Activated naive CD4-positive, alpha-beta T cell treated with anti-CD3 and anti-CD28 coated beads, Interleukin-2, amount 50 U/mL, for 24 hours (primary cell): ENCODE results near the gene FOXP1.

ENCODE experiments used
- H3K27ac Mint-ChIP-seq: one replicate; pipeline ENCODE4 v1.8.0; 2021; ENCODE audit warnings: mild to moderate bottlenecking, mixed read lengths
- H3K27me3 Mint-ChIP-seq: one replicate; pipeline ENCODE4 v1.8.0; 2021; ENCODE audit warnings: mixed read lengths
- H3K36me3 Mint-ChIP-seq: one replicate; pipeline ENCODE4 v1.8.0; 2021; ENCODE audit warnings: mixed read lengths
- H3K4me1 Mint-ChIP-seq: one replicate; pipeline ENCODE4 v1.8.0; 2021; ENCODE audit warnings: mixed read lengths
- H3K4me3 Mint-ChIP-seq: one replicate; pipeline ENCODE4 v1.8.0; 2021; ENCODE audit warnings: mild to moderate bottlenecking, mixed read lengths
- H3K9me3 Mint-ChIP-seq: one replicate; pipeline ENCODE4 v1.8.0; 2021; ENCODE audit warnings: mixed read lengths

FOXP1 gene

GRCh38 chr3:71560665-71561064 is 22.9 kb downstream of the FOXP1 start:
- peaks cover 7% of the 10 kb centered on the region for H3K4me1 Mint-ChIP-seq
- H3K9me3 Mint-ChIP-seq, result no peaks in the 10 kb centered on the region
- no peaks in the 10 kb centered on the region for H3K27me3 Mint-ChIP-seq
- peaks cover 14% of the 10 kb centered on the region for H3K36me3 Mint-ChIP-seq
- H3K4me3 Mint-ChIP-seq, result no peak overlapping the region
- no peak overlapping the region for H3K27ac Mint-ChIP-seq

- no peaks in the 10 kb centered on the region for H3K27me3 Mint-ChIP-seq
- H3K9me3 Mint-ChIP-seq, result no peaks in the 10 kb centered on the region
- peaks cover 7% of the 10 kb centered on the region for H3K4me1 Mint-ChIP-seq
- H3K4me3 Mint-ChIP-seq, result no peak overlapping the region
- no peak overlapping the region for H3K27ac Mint-ChIP-seq
- peaks cover 13% of the 10 kb centered on the region for H3K36me3 Mint-ChIP-seq
These were observed 23.9 kb downstream of the FOXP1 start for GRCh38 chr3:71559578-71560162.

- Mint-ChIP-seq H3K9me3 (no peaks in the 10 kb centered on the region), H3K36me3 (peaks cover 11% of the 10 kb centered on the region), H3K4me1 (peaks cover 3% of the 10 kb centered on the region), H3K4me3 (no peak overlapping the region), H3K27ac (no peak overlapping the region), H3K27me3 (no peaks in the 10 kb centered on the region)
These were observed 24.5 kb downstream of the FOXP1 start for GRCh38 chr3:71559021-71559420.

GRCh38 chr3:71554649-71555048 is 28.9 kb downstream of the FOXP1 start:
- H3K4me3 Mint-ChIP-seq, result no peak overlapping the region
- H3K9me3 Mint-ChIP-seq, result no peaks in the 10 kb centered on the region
- H3K4me1 Mint-ChIP-seq, result no peaks in the 10 kb centered on the region
- peaks cover 8% of the 10 kb centered on the region for H3K36me3 Mint-ChIP-seq
- H3K27me3 Mint-ChIP-seq, result no peaks in the 10 kb centered on the region
- no peak overlapping the region for H3K27ac Mint-ChIP-seq

- Mint-ChIP-seq H3K4me1 (no peaks in the 10 kb centered on the region), H3K4me3 (no peak overlapping the region), H3K27ac (no peak overlapping the region), H3K9me3 (no peaks in the 10 kb centered on the region), H3K36me3 (peaks cover 4% of the 10 kb centered on the region), H3K27me3 (no peaks in the 10 kb centered on the region)
These were observed 32.1 kb downstream of the FOXP1 start for GRCh38 chr3:71551311-71551919.

GRCh38 chr3:71549951-71550350 is 33.6 kb downstream of the FOXP1 start:
- no peaks in the 10 kb centered on the region for H3K4me1 Mint-ChIP-seq
- no peaks in the 10 kb centered on the region for H3K27me3 Mint-ChIP-seq
- no peak overlapping the region for H3K27ac Mint-ChIP-seq
- H3K4me3 Mint-ChIP-seq, result no peak overlapping the region
- no peaks in the 10 kb centered on the region for H3K9me3 Mint-ChIP-seq
- peaks cover 4% of the 10 kb centered on the region for H3K36me3 Mint-ChIP-seq

GRCh38 chr3:71548705-71549384 is 34.7 kb downstream of the FOXP1 start:
- H3K36me3 Mint-ChIP-seq, result peaks cover 4% of the 10 kb centered on the region
- no peaks in the 10 kb centered on the region for H3K4me1 Mint-ChIP-seq
- no peak overlapping the region for H3K27ac Mint-ChIP-seq
- no peaks in the 10 kb centered on the region for H3K9me3 Mint-ChIP-seq
- H3K4me3 Mint-ChIP-seq, result no peak overlapping the region
- H3K27me3 Mint-ChIP-seq, result no peaks in the 10 kb centered on the region

- H3K4me3 Mint-ChIP-seq, result no peak overlapping the region
- H3K27ac Mint-ChIP-seq, result no peak overlapping the region
- H3K4me1 Mint-ChIP-seq, result no peaks in the 10 kb centered on the region
- peaks cover 4% of the 10 kb centered on the region for H3K36me3 Mint-ChIP-seq
- no peaks in the 10 kb centered on the region for H3K9me3 Mint-ChIP-seq
- no peaks in the 10 kb centered on the region for H3K27me3 Mint-ChIP-seq
These were observed 36.0 kb downstream of the FOXP1 start for GRCh38 chr3:71547249-71548198.

GRCh38 chr3:71546821-71547220 is 36.7 kb downstream of the FOXP1 start:
- H3K9me3 Mint-ChIP-seq, result no peaks in the 10 kb centered on the region
- no peak overlapping the region for H3K4me3 Mint-ChIP-seq
- H3K27me3 Mint-ChIP-seq, result no peaks in the 10 kb centered on the region
- no peak overlapping the region for H3K27ac Mint-ChIP-seq
- H3K4me1 Mint-ChIP-seq, result no peaks in the 10 kb centered on the region
- peaks cover 4% of the 10 kb centered on the region for H3K36me3 Mint-ChIP-seq

GRCh38 chr3:71545330-71545729 is 38.2 kb downstream of the FOXP1 start:
- no peaks in the 10 kb centered on the region for H3K9me3 Mint-ChIP-seq
- H3K4me1 Mint-ChIP-seq, result no peaks in the 10 kb centered on the region
- H3K27me3 Mint-ChIP-seq, result no peaks in the 10 kb centered on the region
- no peak overlapping the region for H3K27ac Mint-ChIP-seq
- H3K36me3 Mint-ChIP-seq, result peaks cover 4% of the 10 kb centered on the region
- no peak overlapping the region for H3K4me3 Mint-ChIP-seq

GRCh38 chr3:71543371-71544016 is 40.0 kb downstream of the FOXP1 start:
- H3K36me3 Mint-ChIP-seq, result peaks cover 4% of the 10 kb centered on the region

GRCh38 chr3:71542521-71543370 is 40.8 kb downstream of the FOXP1 start:
- no peak overlapping the region for H3K27ac Mint-ChIP-seq
- no peaks in the 10 kb centered on the region for H3K9me3 Mint-ChIP-seq
- no peak overlapping the region for H3K4me3 Mint-ChIP-seq
- H3K36me3 Mint-ChIP-seq, result peaks cover 4% of the 10 kb centered on the region
- H3K4me1 Mint-ChIP-seq, result no peaks in the 10 kb centered on the region
- no peaks in the 10 kb centered on the region for H3K27me3 Mint-ChIP-seq

More at GRCh38 chr3:71543371-71544016, 40.0 kb downstream of the FOXP1 start:
- Mint-ChIP-seq H3K27me3 (no peaks in the 10 kb centered on the region), H3K27ac (no peak overlapping the region), H3K9me3 (no peaks in the 10 kb centered on the region), H3K4me3 (no peak overlapping the region), H3K4me1 (no peaks in the 10 kb centered on the region)

- H3K4me1 Mint-ChIP-seq, result peaks cover 1% of the 10 kb centered on the region
- H3K4me3 Mint-ChIP-seq, result no peak overlapping the region
- no peak overlapping the region for H3K27ac Mint-ChIP-seq
- no peaks in the 10 kb centered on the region for H3K27me3 Mint-ChIP-seq
- H3K36me3 Mint-ChIP-seq, result no peaks in the 10 kb centered on the region
- no peaks in the 10 kb centered on the region for H3K9me3 Mint-ChIP-seq
These were observed 42.2 kb downstream of the FOXP1 start for GRCh38 chr3:71541313-71541712.

- no peaks in the 10 kb centered on the region for H3K9me3 Mint-ChIP-seq
- H3K27me3 Mint-ChIP-seq, result no peaks in the 10 kb centered on the region
- H3K36me3 Mint-ChIP-seq, result peaks cover 2% of the 10 kb centered on the region
- no peak overlapping the region for H3K4me3 Mint-ChIP-seq
- no peak overlapping the region for H3K27ac Mint-ChIP-seq
- H3K4me1 Mint-ChIP-seq, result peaks cover 5% of the 10 kb centered on the region
These were observed 46.3 kb downstream of the FOXP1 start for GRCh38 chr3:71537211-71537611.
